Measurements from ENCODE around the gene ATP13A3. TPM values are rescaled to one million over a fixed set of nuclear protein-coding genes. Genes with fewer than 3 reads are reported as not detected.
"Not testable (repeated sequence)": the region's sequence is repeated elsewhere in the genome, so short reads cannot be mapped to it uniquely, and the experiment has no call there.

The ATP13A3 gene
- 198 and 206 TPM in 2 replicates for total RNA-seq

DNA sequence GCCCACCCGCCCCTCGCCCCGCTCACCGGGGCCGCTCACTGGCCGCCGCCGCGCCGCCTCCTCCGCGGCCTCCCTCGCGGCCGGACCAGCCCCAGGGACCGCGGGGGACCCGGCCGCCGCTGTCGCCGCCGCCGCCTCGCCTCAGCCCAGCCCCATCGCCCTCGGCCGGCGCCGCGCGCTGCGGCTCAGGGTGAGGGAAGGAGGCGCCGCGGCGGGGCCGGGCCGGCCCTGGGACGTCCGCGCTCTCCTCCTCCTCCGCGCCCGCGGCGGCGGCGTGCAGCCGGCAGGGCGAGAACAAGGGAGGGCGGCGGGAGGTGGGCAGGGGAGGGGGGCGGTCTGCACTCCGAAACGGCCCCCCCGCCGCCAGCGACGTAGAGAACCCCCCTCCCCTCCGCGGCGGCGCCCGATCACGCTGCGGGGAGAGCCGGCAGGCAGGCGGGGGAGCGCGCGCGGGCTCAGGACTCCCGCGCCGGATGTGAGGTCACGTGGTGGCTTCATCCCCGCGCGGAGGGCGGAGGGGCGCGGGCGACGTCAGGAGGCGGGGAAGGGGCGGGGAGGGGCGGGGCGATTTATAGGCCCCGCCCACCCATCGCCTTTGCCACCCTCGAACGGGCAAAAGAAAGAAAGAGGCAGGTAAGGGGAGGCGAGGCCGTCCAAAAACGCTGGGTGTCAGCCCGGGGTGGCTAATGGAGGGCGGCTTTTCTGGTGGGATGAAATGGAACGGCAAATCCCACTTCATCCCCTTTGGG, at the start of gene ATP13A3:
Gene ATP13A3 (minus strand): TSS at position 463 of the 749 bp plus-strand sequence. CDS start 24,812 bp downstream, outside the sequence.
- Mint-ChIP-seq H3K27me3 (ENCODE audit: insufficient read depth) (peaks cover 1% of the 10 kb centered on the region), H3K4me1 (ENCODE audit: low read depth) (peaks cover 55% of the 10 kb centered on the region), H3K36me3 (ENCODE audit: low read depth) (peaks cover 33% of the 10 kb centered on the region), H3K27ac (peak within 1 kb of the TSS; percentile 95), H3K9me3 (no peaks in the 10 kb centered on the region), H3K4me3 (peak within 1 kb of the TSS; percentile 96)
- peak; percentile 87 for DNase-seq (ENCODE audit: low spot score)
- intact Hi-C loops (cut with micrococcal nuclease), result loop anchor here (1.0 to 10.0 kb wide), 9 partner anchors 8 to 1058 kb away; partner anchors contain the start of genes ACAP2, HES1, LSG1 and PPP1R2

DNA sequence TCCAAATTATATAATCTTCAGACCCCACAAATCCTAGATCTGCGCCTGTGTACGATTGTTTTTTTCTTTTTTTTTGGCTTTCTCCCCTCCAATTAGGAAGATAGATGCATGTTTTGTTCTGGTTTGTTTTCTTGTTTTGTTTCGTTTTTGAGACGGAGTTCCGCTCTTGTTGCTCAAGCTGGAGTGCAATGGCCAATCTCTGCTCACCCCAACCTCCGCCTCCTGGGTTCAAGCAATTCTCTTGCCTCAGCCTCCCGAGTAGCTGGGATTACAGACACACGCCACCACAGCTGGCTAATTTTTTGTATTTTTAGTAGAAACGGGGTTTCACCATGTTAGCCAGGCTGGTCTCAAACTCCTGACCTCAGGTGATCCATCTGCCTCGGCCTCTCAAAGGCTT, 48.4 kb upstream of the ATP13A3 start:
- Mint-ChIP-seq H3K27me3 (ENCODE audit: insufficient read depth) (peaks cover 10% of the 10 kb centered on the region), H3K9me3 (peaks cover 25% of the 10 kb centered on the region)
- intact Hi-C loops (cut with micrococcal nuclease); H3K36me3 Mint-ChIP-seq (ENCODE audit: low read depth); DNase-seq (ENCODE audit: low spot score); H3K27ac Mint-ChIP-seq; H3K4me3 Mint-ChIP-seq; H3K4me1 Mint-ChIP-seq (ENCODE audit: low read depth): not testable (repeated sequence)

DNA sequence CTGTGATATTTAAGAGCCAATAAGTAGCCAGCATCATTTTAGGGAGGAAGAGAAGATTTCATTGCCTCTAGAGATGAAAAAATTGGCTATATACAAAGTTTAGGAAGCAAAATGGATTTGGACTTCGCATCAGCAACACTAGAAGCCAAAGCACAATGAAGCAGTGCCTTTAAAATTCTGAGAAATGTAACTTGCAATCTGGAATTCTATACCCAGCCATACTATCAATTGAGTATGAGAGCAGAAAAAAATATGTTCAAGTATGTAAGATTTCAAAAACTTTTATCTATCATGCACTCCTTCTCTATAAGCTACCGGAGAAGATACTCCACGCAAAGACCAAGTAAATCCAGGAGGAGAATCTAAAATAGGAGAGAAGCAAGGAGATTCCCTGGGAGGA, 47.4 kb upstream of the ATP13A3 start:
- no peaks in the 10 kb centered on the region for H3K4me1 Mint-ChIP-seq (ENCODE audit: low read depth)
- no peak overlapping the region for H3K4me3 Mint-ChIP-seq
- H3K27me3 Mint-ChIP-seq (ENCODE audit: insufficient read depth), result peaks cover 11% of the 10 kb centered on the region
- H3K27ac Mint-ChIP-seq, result no peak overlapping the region
- intact Hi-C loops (cut with micrococcal nuclease), result no loop called here
- H3K36me3 Mint-ChIP-seq (ENCODE audit: low read depth), result no peaks in the 10 kb centered on the region
- H3K9me3 Mint-ChIP-seq, result peaks cover 25% of the 10 kb centered on the region
- DNase-seq (ENCODE audit: low spot score), result no peak

DNA sequence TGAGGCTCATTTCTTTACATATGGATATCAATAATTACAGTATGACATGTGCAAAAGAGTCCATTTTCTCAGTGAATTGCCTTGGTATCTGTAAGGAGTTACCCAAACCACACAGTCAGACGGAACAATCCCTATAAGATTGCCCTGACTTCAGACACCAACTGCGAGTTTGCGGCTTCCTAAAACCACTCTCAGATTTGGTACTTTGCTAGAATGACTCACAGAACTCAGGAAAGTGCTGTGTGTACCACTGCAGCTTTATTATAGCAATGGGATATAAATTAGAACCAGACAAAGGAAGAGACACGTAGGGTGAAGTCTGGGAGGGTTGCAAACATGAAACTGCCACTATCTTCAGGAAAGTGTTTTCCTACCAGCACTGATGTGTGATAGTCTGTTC, 45.8 kb upstream of the ATP13A3 start:
- intact Hi-C loops (cut with micrococcal nuclease), result no loop called here
- Mint-ChIP-seq H3K9me3 (peaks cover 25% of the 10 kb centered on the region), H3K27me3 (ENCODE audit: insufficient read depth) (peaks cover 12% of the 10 kb centered on the region), H3K4me3 (no peak overlapping the region), H3K4me1 (ENCODE audit: low read depth) (no peaks in the 10 kb centered on the region), H3K36me3 (ENCODE audit: low read depth) (no peaks in the 10 kb centered on the region), H3K27ac (no peak overlapping the region)
- DNase-seq (ENCODE audit: low spot score), result no peak

DNA sequence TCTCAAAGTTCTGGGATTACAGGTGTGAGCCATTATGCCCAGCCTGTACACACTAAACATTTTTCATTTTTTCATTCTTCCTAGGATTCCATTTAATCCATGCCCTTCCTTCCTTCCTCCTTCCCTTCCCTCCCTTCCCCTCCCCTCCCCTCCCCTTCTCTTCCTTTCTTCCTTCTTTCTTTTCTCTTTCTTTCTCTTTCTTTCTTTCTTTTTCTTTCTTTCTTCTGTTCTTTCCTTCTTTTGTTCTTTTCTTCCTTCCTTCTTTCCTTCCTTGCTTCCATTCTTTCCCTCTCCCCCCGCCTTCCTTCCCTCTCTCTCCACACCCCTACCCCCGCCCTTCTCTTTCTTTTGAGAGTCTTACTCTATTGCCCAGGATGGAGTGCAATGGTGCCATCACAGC, 40.9 kb upstream of the ATP13A3 start:
- Mint-ChIP-seq H3K27me3 (ENCODE audit: insufficient read depth) (peaks cover 8% of the 10 kb centered on the region), H3K9me3 (peaks cover 11% of the 10 kb centered on the region), H3K27ac (no peak overlapping the region), H3K36me3 (ENCODE audit: low read depth) (peaks cover 4% of the 10 kb centered on the region), H3K4me3 (no peak overlapping the region), H3K4me1 (ENCODE audit: low read depth) (no peaks in the 10 kb centered on the region)
- DNase-seq (ENCODE audit: low spot score), result no peak
- intact Hi-C loops (cut with micrococcal nuclease), result no loop called here

DNA sequence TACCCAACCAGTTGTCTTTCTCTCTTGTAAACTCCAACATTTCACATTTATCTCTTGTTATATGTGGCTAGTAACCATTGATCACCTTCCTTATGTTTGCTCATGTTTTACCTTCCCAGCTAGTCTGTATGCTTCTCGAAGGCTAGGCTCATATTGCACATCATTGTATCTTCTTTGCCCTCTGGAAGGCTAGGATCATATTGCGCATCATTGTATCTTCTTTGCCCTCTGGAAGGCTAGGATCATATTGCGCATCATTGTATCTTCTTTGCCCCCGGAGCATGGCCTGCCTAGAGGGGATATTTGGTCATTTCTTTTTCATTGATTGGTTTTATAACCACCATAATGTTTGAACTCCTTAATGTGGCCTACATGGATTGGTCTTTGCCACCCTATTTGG, 39.4 kb upstream of the ATP13A3 start:
- H3K4me3 Mint-ChIP-seq, result no peak overlapping the region
- H3K36me3 Mint-ChIP-seq (ENCODE audit: low read depth), result peaks cover 4% of the 10 kb centered on the region
- peaks cover 10% of the 10 kb centered on the region for H3K4me1 Mint-ChIP-seq (ENCODE audit: low read depth)
- intact Hi-C loops (cut with micrococcal nuclease), result no loop called here
- no peak for DNase-seq (ENCODE audit: low spot score)
- H3K27ac Mint-ChIP-seq, result no peak overlapping the region
- peaks cover 7% of the 10 kb centered on the region for H3K27me3 Mint-ChIP-seq (ENCODE audit: insufficient read depth)
- peaks cover 7% of the 10 kb centered on the region for H3K9me3 Mint-ChIP-seq

DNA sequence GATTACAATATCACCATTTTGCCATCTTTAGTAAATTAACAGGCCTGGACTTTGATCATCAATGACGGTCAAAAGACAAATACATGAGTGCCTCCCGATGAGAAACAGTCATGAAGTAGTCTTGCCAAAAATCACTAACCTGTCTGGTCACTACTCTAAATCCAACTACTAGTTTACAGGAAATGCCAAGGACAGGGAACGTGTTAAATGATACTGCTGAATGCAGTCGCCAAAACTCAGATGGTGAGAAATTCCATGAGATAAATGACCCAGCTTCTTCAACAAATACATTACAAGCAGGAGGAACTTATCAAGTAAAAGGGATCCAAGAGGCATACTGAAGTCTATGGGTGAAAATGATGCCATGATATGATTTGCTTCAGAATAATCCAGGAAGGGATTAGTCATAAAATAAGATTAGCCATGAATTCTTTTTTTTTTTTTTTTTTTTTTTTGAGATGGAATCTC, 35.8 kb upstream of the ATP13A3 start:
- peaks cover 15% of the 10 kb centered on the region for H3K36me3 Mint-ChIP-seq (ENCODE audit: low read depth)
- no peak for DNase-seq (ENCODE audit: low spot score)
- peaks cover 20% of the 10 kb centered on the region for H3K9me3 Mint-ChIP-seq
- H3K4me1 Mint-ChIP-seq (ENCODE audit: low read depth), result peaks cover 37% of the 10 kb centered on the region
- peaks cover 2% of the 10 kb centered on the region for H3K27me3 Mint-ChIP-seq (ENCODE audit: insufficient read depth)
- no peak overlapping the region for H3K27ac Mint-ChIP-seq
- H3K4me3 Mint-ChIP-seq, result no peak overlapping the region
- intact Hi-C loops (cut with micrococcal nuclease), result no loop called here

DNA sequence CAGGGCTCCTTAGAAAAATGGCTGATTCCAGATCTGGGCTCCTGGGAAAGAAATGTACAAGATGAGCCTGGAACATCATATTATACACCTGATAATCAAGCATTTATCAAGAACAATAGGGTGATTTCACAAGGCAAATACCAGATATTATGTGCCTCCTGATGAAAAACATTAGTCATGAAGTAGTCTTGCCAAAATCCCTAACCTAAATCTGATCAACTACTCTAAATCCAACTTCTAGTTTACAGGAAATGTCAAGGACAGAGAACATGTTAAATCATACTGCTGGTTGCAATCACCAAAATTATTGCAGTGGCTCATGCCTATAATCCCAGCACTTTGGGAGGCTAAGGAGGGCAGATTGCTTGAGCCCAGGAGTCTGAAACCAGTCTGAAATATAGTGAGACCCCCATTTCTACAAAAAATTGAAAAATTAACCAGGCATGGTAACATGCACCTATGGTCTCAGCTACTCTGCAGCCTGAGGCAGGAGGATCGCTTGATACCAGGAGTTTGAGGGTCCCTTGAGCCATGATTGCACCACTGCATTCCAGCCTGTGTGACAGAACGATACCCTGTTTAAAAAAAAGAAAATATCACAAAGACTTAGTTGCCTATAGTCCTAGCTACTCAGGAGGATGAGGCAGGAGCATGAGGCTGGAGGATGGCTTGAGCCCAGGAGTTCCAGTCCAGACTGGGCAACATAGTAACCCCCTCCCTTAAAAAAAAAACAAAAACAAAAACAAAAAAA, 34.9 kb upstream of the ATP13A3 start:
- intact Hi-C loops (cut with micrococcal nuclease), result loop anchor here (1.0 to 2.0 kb wide), 5 partner anchors 33 to 551 kb away; partner anchors contain the start of gene ATP13A3
- no peak for DNase-seq (ENCODE audit: low spot score)
- Mint-ChIP-seq H3K36me3 (ENCODE audit: low read depth) (peaks cover 15% of the 10 kb centered on the region), H3K9me3 (peaks cover 20% of the 10 kb centered on the region), H3K27ac (no peak overlapping the region), H3K4me1 (ENCODE audit: low read depth) (peaks cover 37% of the 10 kb centered on the region), H3K4me3 (no peak overlapping the region), H3K27me3 (ENCODE audit: insufficient read depth) (peaks cover 3% of the 10 kb centered on the region)

DNA sequence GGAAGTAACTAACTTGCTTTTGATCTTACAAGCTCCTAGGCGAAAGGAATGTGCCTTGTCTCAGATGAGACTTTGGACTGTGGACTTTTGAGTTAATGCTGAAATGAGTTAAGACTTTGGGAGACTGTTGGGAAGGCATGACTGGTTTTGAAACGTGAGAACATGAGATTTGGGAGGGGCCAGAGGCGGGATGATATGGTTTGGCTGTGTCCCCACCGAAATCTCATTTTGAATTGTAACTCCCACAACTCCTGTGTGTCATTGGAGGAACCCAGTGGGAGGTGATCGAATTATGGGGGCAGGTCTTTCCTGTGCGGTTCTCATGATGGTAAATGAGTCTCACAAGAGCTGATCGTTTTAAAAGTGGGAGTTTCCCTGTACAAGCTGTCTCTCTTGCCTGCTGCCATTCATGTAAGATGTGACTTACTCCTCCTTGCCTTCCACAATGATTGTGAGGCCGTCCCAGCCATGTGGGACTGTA, 33.9 kb upstream of the ATP13A3 start:
- not testable (repeated sequence) for H3K27me3 Mint-ChIP-seq (ENCODE audit: insufficient read depth)
- intact Hi-C loops (cut with micrococcal nuclease), result loop anchor here (1.0 to 2.0 kb wide), 5 partner anchors 33 to 550 kb away; partner anchors contain the start of gene ATP13A3
- peaks cover 12% of the 10 kb centered on the region for H3K36me3 Mint-ChIP-seq (ENCODE audit: low read depth)
- H3K4me3 Mint-ChIP-seq, result peak overlapping the region; percentile 45
- peaks cover 37% of the 10 kb centered on the region for H3K4me1 Mint-ChIP-seq (ENCODE audit: low read depth)
- DNase-seq (ENCODE audit: low spot score), result peak; percentile 44
- H3K27ac Mint-ChIP-seq, result peak overlapping the region; percentile 47
- peaks cover 12% of the 10 kb centered on the region for H3K9me3 Mint-ChIP-seq

DNA sequence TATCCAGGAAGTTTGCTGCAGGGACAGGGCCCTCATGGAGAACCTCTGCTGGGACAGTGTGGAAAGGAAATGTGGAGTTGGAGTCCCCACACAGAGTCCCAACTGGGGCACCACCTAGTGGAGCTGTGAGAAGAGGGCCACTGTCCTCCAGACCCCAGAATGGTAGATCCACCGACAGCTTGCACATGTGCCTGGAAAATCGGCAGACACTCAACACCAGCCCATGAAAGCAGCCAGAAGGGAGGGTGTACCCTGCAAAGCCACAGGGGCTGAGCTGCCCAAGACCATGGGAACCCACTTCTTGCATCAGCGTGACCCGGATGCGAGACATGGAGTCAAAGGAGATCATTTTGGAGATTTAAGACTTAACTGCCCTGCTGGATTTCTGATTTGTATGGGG, 33.4 kb upstream of the ATP13A3 start:
- not testable (repeated sequence) for H3K27me3 Mint-ChIP-seq (ENCODE audit: insufficient read depth); DNase-seq (ENCODE audit: low spot score)
- Mint-ChIP-seq H3K36me3 (ENCODE audit: low read depth) (peaks cover 12% of the 10 kb centered on the region), H3K27ac (peak overlapping the region; percentile 47), H3K9me3 (peaks cover 12% of the 10 kb centered on the region), H3K4me1 (ENCODE audit: low read depth) (peaks cover 37% of the 10 kb centered on the region), H3K4me3 (peak overlapping the region; percentile 45)
- intact Hi-C loops (cut with micrococcal nuclease), result loop anchor here (2.0 kb wide), 4 partner anchors 35 to 549 kb away; no protein-coding TSS in a partner anchor

DNA sequence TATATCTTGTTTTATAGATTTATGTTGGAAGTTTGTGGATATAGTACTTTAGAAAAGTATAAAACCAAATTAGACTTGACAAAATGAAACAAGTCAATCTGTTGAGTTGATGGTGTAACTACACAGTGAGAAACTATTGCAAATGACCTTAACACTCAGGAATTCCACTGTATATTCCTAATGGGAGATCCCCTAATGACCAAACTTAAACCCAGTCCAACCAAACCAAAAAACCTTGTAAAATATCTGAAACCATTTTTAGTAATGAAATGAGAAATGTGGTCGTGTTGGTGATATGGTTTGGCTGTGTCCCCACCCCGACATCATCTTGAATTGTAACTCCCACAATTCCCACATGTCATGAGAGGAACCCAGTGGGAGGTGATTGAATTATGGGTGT, 31.9 kb upstream of the ATP13A3 start:
- H3K27me3 Mint-ChIP-seq (ENCODE audit: insufficient read depth), result peaks cover 7% of the 10 kb centered on the region
- intact Hi-C loops (cut with micrococcal nuclease), result no loop called here
- no peak overlapping the region for H3K4me3 Mint-ChIP-seq
- H3K9me3 Mint-ChIP-seq, result peaks cover 12% of the 10 kb centered on the region
- peaks cover 37% of the 10 kb centered on the region for H3K4me1 Mint-ChIP-seq (ENCODE audit: low read depth)
- no peak for DNase-seq (ENCODE audit: low spot score)
- H3K27ac Mint-ChIP-seq, result no peak overlapping the region
- peaks cover 12% of the 10 kb centered on the region for H3K36me3 Mint-ChIP-seq (ENCODE audit: low read depth)

DNA sequence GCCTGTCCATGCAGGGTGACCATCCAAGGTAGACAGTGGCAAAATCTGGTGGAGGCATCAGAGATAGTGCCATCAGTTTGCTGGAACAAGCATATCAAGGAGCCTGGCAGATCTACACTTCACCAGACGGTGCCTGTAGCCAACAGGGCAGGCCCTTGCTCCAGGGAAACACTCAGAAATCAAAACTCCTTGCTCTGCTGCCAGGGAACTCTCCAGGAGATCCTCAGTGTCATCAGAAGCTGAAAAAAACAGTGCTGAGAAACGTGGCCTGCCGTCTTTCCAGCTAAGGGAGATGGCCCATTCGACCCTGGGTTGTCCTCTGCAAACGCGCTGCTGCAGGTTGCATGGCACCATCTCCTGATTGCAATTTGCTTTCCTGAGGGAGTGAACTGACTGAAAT, 30.5 kb upstream of the ATP13A3 start:
- H3K4me1 Mint-ChIP-seq (ENCODE audit: low read depth), result peaks cover 37% of the 10 kb centered on the region
- peaks cover 12% of the 10 kb centered on the region for H3K36me3 Mint-ChIP-seq (ENCODE audit: low read depth)
- DNase-seq (ENCODE audit: low spot score), result no peak
- peaks cover 7% of the 10 kb centered on the region for H3K27me3 Mint-ChIP-seq (ENCODE audit: insufficient read depth)
- intact Hi-C loops (cut with micrococcal nuclease), result no loop called here
- peaks cover 12% of the 10 kb centered on the region for H3K9me3 Mint-ChIP-seq
- H3K27ac Mint-ChIP-seq, result no peak overlapping the region
- H3K4me3 Mint-ChIP-seq, result no peak overlapping the region

DNA sequence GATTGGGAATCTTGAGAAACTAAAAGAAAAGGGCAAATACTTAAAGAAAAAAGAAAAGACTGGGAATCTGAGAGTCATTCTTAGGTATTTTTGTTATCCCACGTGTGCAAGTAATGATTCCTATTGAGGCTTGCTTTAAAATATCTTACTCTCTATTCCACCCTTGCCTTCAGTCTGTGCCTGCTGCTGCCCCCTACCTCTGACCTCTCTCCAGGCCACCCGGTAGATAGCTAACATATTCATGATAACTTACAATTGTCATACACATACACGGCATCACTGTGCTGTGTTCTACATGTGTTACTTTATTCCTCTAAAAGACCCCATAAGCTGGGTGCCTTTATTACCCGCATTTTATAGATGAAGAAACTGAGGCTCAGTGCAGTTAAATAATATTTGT, 27.8 kb upstream of the ATP13A3 start:
- peaks cover 10% of the 10 kb centered on the region for H3K36me3 Mint-ChIP-seq (ENCODE audit: low read depth)
- no peak for DNase-seq (ENCODE audit: low spot score)
- intact Hi-C loops (cut with micrococcal nuclease), result no loop called here
- peaks cover 4% of the 10 kb centered on the region for H3K9me3 Mint-ChIP-seq
- peaks cover 7% of the 10 kb centered on the region for H3K27me3 Mint-ChIP-seq (ENCODE audit: insufficient read depth)
- H3K4me1 Mint-ChIP-seq (ENCODE audit: low read depth), result peaks cover 13% of the 10 kb centered on the region
- no peak overlapping the region for H3K27ac Mint-ChIP-seq
- no peak overlapping the region for H3K4me3 Mint-ChIP-seq
